Stimulated activated CD4-positive, alpha-beta T cell treated with anti-CD3 and anti-CD28 coated beads, Interleukin-12 subunit alpha, Interleukin-12 subunit beta, amount 100 ng/mL, for 24 hours (primary cell): ENCODE measurements around the gene SOWAHA.
A peak's percentile ranks its signal among the peaks of the same experiment; 100 is the strongest.
"Not testable (repeated sequence)": the region's sequence is repeated elsewhere in the genome, so short reads cannot be mapped to it uniquely, and the experiment has no call there.

Experiments
- DNase-seq, 2 experiments: peaks; one replicate each; pipeline ENCODE4 v3.0.0-alpha.2; 2020; ENCODE audit warnings: low read depth in 2 of 2

SOWAHA gene

DNA sequence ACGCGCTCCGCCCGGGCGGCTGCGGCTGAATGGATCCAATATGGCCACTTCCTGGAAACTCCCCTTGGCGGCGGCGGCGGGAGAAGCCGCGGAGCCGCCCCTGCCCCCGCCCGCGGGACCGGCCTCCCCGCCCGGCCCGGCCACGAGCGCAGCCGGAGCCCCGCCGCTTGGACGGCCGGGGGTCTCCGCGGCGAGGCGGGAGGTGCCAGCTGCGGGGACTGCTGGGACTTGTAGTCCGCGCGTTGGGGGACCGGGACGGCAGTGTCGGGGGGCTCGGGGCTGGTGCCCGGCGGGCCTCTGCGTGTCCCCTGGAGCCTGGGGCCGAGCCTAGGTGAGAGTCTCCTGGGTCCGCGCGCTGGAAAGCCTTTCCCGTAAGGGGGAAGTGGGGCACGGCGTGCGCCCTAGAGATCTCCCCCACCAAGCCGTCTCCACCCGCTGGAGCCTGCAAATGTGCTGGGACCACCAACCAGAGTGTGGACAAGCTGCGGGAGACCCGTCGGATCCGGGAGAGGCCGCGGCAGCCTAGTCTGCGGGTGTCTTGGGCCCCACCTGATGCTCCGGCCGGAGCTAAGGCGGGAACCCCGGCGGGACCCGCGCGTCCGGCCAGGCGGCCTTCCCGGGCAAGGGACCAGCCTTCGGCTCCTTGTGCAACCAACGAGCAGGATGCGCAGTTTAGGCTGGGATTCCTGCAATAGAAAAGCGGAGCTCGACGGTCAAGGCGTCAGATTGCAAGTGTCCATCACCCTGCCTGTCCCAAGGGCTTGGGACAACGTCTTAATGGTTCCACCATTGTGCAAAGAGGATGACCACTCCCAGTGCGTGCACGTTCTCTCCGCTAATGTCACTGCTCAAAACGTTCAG is 35.7 kb upstream of the SOWAHA start, which contains the start of gene SEPTIN8:
Gene SEPTIN8 (minus strand): TSS at position 31 of the 861 bp plus-strand sequence. CDS start 102 bp downstream, outside the sequence.
- peak in 1 of 2 experiments; percentile 35 for DNase-seq

DNA sequence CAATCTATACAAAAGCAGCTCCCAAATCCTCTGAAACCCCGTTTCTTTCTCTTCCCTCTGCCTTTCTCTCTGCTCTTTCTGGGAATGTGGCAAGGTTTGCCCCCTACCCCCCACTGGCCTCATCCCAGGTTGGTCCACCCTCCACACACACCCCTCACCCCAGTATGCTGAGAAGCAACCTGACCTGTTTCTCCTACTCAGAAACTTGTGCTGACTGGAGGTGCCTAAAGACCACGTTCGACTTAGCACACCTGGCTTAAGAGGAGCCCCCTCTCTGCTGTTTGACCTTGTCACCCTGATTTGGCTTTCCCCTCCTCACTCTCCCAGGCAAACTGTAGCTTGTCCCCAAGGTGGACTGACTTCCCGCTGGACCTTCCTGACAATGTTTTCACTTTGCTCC is 35.0 kb upstream of the SOWAHA start:
- no peak for DNase-seq

DNA sequence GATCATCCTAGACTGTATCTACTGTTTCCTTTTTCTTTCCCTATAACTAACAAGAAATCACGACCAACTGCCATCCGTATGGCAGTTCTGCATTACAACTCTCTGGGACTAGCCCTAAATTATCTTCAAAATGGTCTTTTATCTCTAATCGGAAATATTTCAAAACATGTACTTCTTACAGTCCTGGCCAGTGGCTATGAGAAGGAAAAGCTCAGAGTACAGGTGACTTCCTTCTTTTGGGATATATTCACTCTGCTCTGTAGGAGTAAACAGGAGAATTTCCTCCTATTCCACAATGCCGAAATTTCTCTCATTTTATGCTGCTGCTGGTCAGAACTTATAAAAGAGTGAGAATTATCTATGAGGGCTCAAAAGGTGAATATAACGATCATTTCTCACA is 34.2 kb upstream of the SOWAHA start:
- no peak for DNase-seq

DNA sequence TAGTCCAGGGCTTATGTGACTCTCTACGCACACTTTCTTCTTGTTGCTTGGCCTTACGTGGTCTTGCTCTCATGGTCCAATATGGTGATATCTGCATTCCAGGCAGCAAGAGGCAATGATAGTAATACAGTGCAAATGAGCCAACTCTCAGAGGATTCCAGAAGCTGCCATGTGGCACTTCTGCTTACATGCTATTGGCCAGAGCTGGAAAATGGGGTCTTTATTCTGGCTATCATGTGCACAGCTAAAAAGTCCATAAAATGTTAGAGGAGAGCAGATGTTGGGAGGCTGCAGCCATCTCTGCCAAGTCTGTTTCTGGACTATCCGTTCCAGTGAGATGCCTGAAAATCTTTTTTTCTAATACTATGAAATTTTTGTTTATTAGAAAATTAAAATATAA is 33.1 kb upstream of the SOWAHA start:
- DNase-seq, result no peak

DNA sequence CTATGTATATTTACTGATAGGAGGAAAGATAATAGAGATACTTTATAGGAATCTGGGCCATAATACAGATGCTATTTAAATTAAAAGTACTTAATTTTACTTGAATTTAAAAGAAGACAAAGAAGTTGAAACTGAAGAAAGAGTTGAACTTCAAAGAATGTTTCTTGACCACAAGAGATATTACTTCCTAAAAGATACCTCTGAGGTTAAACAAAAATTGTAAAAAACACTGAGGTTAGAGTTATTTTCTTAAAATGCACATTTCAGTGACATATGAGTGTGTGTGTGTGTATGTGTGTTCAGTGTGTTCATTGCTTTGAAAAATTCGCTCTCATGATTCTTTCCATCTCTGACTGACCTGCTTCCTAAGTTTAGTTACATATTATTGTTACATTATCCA is 32.5 kb upstream of the SOWAHA start:
- DNase-seq, result no peak

DNA sequence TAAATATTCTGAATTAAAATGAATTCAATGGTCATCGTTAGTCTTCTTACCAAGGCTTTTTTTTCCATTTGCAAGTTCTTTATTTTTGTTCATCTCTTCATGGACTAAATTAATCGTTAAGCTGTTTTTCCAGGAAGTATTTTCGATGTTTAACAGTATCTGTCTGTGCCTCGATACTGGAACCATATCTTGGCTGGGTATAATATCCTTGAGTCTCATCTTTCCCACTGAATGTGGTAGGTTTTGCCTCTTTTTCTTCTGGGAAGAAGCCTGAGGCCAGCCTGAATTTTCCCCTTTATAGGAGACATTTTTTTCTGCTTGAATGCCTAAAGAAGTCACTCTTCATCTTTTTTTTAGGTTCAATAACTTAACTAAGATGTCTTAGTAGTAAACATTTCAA is 32.1 kb upstream of the SOWAHA start:
- no peak for DNase-seq

DNA sequence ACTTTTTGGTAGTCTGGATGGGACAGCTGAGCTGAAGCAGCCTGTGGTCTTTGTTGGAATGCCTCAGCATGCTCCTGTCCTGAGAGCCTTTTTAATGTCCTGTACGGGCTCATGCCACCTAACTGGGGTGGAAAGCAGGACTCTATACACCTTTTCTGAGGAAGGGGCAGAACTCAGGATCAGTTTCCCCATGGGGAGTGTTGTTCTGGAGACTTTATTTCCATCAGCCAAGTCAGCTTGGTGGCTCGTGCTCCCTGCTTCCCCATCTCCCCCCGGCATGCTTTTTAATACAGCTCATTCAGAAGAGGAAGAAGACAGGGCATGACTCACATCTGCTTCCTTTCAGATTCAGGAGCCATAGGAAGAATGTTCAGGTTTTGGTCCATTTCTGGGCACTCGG is 31.0 kb upstream of the SOWAHA start:
- DNase-seq, result no peak

DNA sequence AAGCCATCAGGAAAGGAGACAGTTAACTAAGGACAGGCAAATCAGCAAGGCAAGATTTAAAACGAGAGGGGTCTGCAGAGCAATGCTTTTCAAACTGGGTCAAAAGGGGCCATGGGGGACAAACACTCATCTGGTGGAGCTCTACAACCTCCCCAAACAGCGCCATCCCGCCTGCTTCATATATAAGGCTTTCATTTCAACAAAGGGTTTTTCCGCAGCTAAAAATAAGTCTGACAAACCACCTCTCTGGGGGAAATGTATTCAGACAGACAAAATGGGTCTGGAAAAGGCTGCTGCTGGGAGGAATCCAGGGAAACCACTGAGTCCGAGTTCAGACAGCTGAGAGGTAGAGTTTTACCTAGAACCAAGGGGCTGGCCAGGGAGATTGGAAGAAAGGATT is 27.7 kb upstream of the SOWAHA start:
- DNase-seq, result no peak

DNA sequence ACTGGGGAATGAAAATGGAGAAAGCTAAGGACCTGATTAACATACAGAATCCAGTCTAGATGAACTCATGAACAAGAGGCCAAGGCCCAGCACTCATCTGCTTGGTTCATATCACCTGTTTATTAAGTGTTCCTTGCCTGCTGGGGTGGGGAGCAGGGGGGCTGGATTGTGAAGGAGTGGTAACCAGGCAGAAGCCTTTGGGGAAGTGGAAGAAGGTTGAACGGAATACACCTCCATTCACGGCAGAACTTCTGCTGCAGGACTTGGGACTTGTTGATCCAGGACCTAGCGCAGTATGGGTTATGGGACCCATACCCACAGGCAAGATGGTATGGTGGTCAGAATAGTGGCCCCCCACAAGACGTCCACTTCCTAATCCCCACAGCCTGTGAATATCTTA is 27.2 kb upstream of the SOWAHA start:
- no peak for DNase-seq

DNA sequence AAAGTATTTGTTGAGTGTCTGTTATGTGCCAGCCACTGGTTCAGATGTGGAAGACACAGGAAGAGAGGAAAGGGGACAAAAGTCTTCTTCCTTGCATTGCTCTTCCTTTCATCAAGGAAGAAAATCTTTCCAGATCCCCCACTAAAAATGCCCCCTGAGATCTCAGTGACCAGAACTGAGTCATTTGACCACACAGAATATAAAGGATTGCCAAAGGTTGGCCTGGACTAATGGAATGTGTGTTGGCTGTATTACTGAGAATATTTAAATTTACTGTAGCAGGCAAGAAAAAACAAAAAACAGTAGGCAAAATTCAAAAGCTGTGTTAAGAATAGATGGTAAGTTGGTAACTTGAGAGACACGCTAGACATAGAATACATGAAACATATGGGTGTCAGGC is 26.0 kb upstream of the SOWAHA start:
- no peak for DNase-seq

DNA sequence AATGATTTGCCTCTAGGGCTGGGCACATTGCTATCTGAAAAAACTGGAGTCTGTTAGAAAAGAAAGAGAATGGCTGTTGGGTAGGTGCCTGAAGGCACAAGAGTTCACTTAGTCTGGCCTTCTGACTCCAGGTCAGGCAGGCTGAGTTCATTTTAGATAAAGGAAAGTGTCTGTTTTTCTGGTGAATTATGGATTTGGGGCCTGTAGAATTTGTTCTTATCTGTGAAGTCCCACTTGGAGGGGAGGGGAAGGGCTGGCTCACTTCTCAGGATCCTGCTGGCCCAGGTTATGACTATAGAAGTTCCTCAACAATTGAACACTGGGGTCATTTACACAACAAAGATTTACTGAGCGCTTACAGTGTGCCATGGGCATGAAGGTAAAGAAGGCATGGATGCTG is 24.6 kb upstream of the SOWAHA start:
- no peak for DNase-seq

DNA sequence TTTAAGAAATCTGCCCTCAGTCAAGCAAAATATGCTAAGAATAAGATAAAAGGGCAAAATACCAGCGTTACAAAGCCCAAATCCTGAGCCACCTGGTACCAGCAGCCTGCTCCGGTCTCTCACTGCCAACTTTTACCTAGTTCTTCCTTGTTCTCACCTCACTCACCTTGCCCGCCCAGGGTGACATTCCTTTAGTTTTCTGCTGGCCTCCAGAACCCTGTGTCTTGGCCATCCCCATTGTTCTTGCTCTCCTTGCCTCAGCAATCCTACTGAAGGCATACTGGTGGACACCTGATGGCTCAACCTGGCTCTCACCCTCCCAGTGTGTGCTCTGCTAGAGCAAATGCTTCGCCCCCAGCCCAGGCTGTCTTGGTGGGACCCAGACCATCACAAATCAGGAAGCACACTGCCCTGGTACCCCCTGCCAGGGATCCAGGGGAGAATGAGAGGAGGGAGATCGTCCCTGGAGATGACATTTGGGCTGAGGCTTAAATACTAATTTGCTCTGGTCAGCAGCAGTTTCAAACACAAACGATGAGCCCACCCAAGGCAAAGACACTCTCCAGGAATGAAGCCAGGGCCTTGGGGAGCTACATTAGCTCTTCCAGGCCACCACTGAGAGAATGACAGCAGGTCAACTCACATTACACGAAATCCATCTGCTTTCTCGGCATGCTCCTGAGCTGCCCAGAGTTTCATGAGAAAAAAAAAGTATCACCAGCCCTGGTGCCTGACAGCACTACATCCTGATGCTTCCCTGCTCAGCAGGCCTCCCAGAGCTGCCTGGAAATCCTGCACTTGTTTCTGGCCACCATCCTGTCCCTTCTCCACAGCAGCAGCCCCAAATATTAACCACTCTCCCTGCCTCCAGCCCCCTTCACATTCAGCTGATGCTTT is 23.9 kb upstream of the SOWAHA start:
- no peak for DNase-seq

DNA sequence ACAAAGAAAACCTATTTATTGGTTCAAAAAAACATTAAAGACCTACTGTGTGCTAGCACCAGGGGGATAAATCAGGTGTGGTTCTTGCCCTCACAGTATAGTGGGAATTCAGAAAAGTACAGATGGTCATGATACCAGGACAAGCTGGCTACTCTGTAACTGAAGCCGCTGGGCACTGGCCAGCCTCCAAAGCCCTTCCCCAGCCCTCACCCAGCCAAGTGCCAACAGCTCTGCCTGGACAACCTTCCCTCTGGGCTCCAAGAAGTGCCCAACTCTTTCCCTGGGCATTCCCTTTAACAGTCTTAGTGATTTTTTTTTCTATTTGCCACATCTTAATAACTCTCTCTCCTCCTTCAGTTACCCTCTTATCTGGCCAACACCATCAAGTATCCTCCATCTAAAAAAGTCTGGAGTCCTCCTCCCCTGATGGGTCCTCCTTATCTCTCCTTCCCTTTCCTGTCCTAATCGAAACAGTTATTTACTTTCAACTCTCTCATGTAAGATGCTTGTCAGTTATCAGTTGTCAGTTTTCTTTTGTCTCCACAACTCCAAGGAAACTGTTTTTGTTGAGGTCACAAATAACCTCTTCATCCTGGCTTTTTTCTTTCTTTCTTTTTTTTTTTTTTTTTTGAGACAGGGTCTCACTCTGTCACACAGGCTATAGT is 22.8 kb upstream of the SOWAHA start:
- DNase-seq, result no peak

DNA sequence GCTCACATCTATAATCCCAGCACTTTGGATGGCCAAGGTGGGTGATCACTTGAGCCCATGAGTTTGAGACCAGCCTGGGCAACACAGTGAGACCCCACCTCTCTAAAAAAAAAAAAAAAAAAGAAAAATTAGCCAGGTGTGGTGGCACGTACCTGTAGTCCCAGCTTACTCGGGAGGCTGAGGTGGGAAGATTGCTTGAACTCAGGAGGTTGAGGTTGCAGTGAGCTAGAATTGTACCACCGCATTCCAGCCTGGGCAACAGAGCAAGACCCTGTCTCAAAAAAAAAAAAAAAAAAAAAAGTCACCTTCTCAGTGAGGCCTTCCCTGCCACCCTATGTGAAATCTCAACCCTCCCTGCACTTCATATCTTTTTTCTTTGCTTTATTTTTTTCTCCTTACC is 22.1 kb upstream of the SOWAHA start:
- no peak for DNase-seq

DNA sequence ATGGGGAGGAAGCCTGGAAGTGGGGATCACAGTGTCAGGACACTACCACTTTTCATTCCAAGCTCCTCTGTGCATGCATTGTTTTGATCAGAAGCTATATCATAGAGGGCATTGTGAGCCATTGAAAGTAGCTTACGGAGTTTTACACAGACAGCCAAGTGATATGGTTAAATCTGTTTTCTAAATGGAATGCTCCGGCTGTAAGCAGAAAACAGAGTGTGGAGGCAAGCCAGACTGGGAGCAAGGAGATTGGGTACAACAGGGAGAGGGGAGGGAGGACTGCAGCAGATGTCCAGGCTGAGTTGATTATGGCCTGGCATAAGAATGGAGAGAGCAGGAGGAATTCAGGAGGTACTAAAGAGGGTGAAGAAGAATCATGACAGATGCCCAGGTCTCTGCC is 15.5 kb upstream of the SOWAHA start:
- no peak for DNase-seq

DNA sequence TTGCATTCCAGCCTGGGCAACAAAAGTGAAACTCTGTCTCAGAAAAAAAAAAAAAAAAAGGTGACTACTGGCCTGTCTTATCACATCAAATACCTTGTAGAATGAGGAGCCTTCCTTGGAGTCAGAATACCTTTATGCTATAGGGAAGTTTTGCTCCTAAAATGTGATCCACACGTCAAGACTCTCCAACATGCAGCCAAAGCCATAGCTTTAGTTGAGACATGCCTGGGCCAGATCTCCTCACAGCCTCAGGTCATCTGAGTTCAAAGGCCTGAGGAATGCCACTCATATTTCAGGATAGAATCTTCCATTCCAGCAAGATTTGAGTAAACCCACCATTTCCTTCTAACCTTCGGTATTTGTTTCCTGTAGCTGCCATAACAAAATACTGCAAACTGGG is 13.7 kb upstream of the SOWAHA start:
- no peak for DNase-seq

DNA sequence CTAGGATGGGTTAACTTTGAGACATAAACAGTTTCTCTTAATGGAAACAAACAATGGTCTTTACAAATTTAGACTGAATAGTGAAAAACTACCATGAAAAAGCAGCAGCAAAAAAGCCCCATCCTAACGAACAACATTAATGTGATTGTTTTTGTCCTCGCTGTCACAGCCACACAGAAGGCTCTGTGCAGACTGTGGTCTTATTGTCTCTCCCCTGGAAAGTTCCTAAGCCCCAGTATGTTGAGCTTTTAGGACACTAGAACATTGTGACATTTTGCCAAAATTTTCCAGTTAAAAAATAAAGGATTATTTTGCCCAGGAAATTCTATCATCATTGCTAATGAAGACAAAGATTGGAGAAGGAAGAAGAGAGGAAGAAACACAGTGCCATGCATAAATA is 12.6 kb upstream of the SOWAHA start:
- DNase-seq, result no peak

DNA sequence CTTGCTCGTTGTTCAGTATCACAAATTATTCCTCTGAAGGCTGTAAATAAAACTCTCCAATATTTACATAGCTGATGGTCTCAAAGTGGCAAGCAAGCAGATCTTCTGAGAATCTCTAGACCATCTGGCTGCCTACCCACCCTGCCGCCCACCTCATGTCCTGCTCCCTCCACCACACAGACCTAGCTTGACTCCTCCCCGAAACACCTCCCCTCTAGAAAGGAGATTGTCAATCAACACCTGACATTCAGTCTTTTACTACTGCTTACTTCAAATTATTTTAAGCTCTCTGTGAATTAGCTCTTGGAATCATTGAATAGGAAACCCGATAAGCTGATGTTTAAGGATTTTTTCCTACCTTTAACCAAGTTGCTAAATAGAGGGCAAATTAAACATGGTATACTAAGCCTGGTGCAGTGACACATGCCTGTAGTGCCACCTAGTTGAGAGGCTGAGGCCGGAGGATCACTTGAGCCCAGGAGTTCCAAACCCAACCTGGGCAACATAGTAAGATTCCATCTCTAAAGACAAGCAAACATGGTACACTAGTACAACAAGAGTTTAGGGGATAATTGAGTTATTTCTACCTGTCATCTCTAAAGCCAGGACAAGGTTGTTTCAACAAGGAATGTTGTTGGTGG is 10.9 kb upstream of the SOWAHA start:
- no peak for DNase-seq

DNA sequence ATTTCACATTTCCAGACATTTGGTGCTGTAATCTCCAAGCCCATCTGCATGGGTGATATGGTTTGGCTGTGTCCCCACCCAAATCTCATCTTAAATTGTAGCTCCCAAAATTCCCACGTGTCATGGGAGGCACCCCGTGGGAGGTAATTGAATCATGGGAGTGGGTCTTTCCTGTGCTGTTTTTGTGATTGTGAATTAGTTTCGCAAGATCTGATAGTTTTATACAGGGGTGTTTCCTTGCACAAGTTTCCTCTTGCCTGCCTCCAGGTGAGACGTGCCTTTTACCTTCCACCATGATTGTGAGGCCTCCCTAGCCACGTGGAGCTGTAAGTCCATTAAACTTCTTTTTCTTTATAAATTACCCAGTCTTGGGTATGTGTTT is 10.4 kb upstream of the SOWAHA start:
- DNase-seq, result not testable (repeated sequence)

DNA sequence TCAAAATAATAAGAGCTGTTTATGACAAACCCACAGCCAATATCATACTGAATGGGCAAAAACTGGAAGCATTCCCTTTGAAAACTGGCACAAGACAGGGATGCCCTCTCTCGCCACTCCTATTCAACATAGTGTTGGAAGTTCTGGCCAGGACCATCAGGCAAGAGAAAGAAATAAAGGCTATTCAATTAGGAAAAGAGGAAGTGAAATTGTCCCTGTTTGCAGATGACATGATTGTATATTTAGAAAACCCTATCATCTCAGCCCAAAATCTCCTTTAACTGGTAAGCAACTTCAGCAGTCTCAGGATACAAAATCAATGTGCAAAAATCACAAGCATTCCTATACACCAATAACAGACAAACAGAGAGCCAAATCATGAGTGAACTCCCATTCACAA is 8.9 kb upstream of the SOWAHA start:
- DNase-seq, result not testable (repeated sequence)

DNA sequence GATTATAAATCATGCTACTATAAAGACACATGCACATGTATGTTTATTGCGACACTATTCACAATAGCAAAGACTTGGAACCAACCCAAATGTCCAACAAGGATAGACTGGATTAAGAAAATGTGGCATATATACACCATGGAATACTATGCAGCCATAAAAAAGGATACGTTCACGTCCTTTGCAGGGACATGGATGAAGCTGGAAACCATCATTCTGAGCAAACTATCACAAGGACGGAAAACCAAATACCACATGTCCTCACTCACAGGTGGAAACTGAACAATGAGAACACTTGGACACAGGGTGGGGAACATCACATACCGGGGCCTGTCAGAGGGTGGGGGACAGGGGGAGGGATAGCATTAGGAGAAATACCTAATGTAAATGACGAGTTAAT is 7.2 kb upstream of the SOWAHA start:
- DNase-seq, result not testable (repeated sequence)

DNA sequence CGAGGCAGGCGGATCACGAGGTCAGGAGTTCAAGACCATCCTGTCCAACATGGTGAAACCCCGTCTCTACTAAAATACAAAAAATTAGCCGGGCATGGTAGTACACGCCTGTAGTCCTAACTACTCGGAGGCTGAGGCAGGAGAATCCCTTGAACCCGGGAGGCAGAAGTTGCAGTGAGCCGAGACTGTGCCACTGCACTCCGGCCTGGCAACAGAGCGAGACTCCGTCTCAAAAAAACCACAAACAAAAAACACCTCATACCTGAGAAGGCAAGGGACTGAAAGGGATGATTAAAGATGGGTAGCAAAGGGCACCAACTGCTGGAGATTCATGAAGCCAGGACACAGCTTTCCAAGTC is 6.3 kb upstream of the SOWAHA start:
- not testable (repeated sequence) for DNase-seq
